ENCODE data around the gene ATP6V1G1. TPM values are rescaled to one million over a fixed set of nuclear protein-coding genes. Genes with fewer than 3 reads are reported as not detected.

ATP6V1G1 gene
- total RNA-seq, 4 donors from 2014 or later: 132 to 159 (median 149) TPM

- no peak for TF ChIP-seq CTCF (IDR thresholded peaks at IDR 0.05; ENCODE audit: low read depth)
These were observed 6.6 kb downstream of the ATP6V1G1 start for GRCh38 chr9:114594136-114594535.

GRCh38 chr9:114602620-114603019 is 15.1 kb downstream of the ATP6V1G1 start:
- TF ChIP-seq CTCF (IDR thresholded peaks at IDR 0.05; ENCODE audit: low read depth): no peak

GRCh38 chr9:114603248-114603647 is 15.7 kb downstream of the ATP6V1G1 start:
- TF ChIP-seq CTCF (IDR thresholded peaks at IDR 0.05; ENCODE audit: low read depth): no peak

- no peak for TF ChIP-seq CTCF (IDR thresholded peaks at IDR 0.05; ENCODE audit: low read depth)
These were observed 17.4 kb downstream of the ATP6V1G1 start for GRCh38 chr9:114604989-114605388.

- no peak for TF ChIP-seq CTCF (IDR thresholded peaks at IDR 0.05; ENCODE audit: low read depth)
These were observed 18.5 kb downstream of the ATP6V1G1 start for GRCh38 chr9:114606068-114606467.

- no peak for TF ChIP-seq CTCF (IDR thresholded peaks at IDR 0.05; ENCODE audit: low read depth)
These were observed 19.1 kb downstream of the ATP6V1G1 start for GRCh38 chr9:114606597-114607207.

- no peak for TF ChIP-seq CTCF (IDR thresholded peaks at IDR 0.05; ENCODE audit: low read depth)
These were observed 20.3 kb downstream of the ATP6V1G1 start for GRCh38 chr9:114607671-114608524.

All from subcutaneous adipose tissue (tissue), 4 donors.